ENCODE data around the gene ZPR1.
A peak's percentile ranks its signal among the peaks of the same experiment; 100 is the strongest.
"Not testable (repeated sequence)": the region's sequence is repeated elsewhere in the genome, so short reads cannot be mapped to it uniquely, and the experiment has no call there.

The ZPR1 gene

GRCh38 chr11:116823031-116823843 lies 35.4 kb upstream of the ZPR1 start, which contains the start of gene APOA4:
APOA4 (minus strand) TSS chr11:116823304; CDS start chr11:116823191, 113 bp downstream.
- no peak for DNase-seq

- no peak for DNase-seq
These were observed 34.8 kb upstream of the ZPR1 start for GRCh38 chr11:116822575-116822974.

GRCh38 chr11:116821050-116821918 lies 33.5 kb upstream of the ZPR1 start:
- no peak for DNase-seq

GRCh38 chr11:116819049-116819448 lies 31.2 kb upstream of the ZPR1 start:
- DNase-seq = no peak

GRCh38 chr11:116814502-116814901 lies 26.7 kb upstream of the ZPR1 start:
- DNase-seq = no peak

- no peak for DNase-seq
These were observed 26.1 kb upstream of the ZPR1 start for GRCh38 chr11:116813781-116814471.

- no peak for DNase-seq
These were observed 25.3 kb upstream of the ZPR1 start for GRCh38 chr11:116813170-116813569.

GRCh38 chr11:116812109-116812508 lies 24.3 kb upstream of the ZPR1 start:
- no peak for DNase-seq

- no peak for DNase-seq
These were observed 23.4 kb upstream of the ZPR1 start for GRCh38 chr11:116811194-116811593.

- no peak for DNase-seq
These were observed 20.7 kb upstream of the ZPR1 start for GRCh38 chr11:116808262-116809175.

GRCh38 chr11:116807601-116808261 lies 19.9 kb upstream of the ZPR1 start:
- DNase-seq = no peak

- no peak for DNase-seq
These were observed 16.2 kb upstream of the ZPR1 start for GRCh38 chr11:116804001-116804400.

- DNase-seq = not testable (repeated sequence)
These were observed 13.8 kb upstream of the ZPR1 start for GRCh38 chr11:116801662-116802061.

- no peak for DNase-seq
These were observed 12.8 kb upstream of the ZPR1 start for GRCh38 chr11:116800610-116801009.

- no peak for DNase-seq
These were observed 10.5 kb upstream of the ZPR1 start for GRCh38 chr11:116798368-116798767.

GRCh38 chr11:116797816-116798215 lies 10.0 kb upstream of the ZPR1 start:
- DNase-seq = no peak

- DNase-seq = no peak
These were observed 8.7 kb upstream of the ZPR1 start for GRCh38 chr11:116796548-116796947.

GRCh38 chr11:116794851-116795250 lies 7.0 kb upstream of the ZPR1 start:
- DNase-seq = no peak

GRCh38 chr11:116793772-116794097 lies 5.9 kb upstream of the ZPR1 start:
- peak; percentile 15 for DNase-seq

- DNase-seq = peak; percentile 80
These were observed 5.3 kb upstream of the ZPR1 start for GRCh38 chr11:116792869-116793771.

Data from fibroblast of skin of right quadriceps (primary cell).